GM18511 (cell line): Measurements from ENCODE around the gene PRKCI.
A peak's percentile ranks its signal among the peaks of the same experiment; 100 is the strongest.
"Not testable (repeated sequence)": the region's sequence is repeated elsewhere in the genome, so short reads cannot be mapped to it uniquely, and the experiment has no call there.

Source experiments
- ATAC-seq: cut with Tn5 transposase; IDR thresholded peaks from one replicate; pipeline ENCODE4 v1.9.1; 2021; ENCODE audit warnings: mild to moderate bottlenecking, moderate library complexity; ENCODE audit not compliant: unreplicated experiment

Gene PRKCI

GRCh38 chr3:170337420-170337819, 115.2 kb downstream of the PRKCI start:
- no peak for ATAC-seq

GRCh38 chr3:170338690-170339340, 116.6 kb downstream of the PRKCI start:
- ATAC-seq = no peak

GRCh38 chr3:170342273-170342672, 120.0 kb downstream of the PRKCI start:
- ATAC-seq = not testable (repeated sequence)

DNA sequence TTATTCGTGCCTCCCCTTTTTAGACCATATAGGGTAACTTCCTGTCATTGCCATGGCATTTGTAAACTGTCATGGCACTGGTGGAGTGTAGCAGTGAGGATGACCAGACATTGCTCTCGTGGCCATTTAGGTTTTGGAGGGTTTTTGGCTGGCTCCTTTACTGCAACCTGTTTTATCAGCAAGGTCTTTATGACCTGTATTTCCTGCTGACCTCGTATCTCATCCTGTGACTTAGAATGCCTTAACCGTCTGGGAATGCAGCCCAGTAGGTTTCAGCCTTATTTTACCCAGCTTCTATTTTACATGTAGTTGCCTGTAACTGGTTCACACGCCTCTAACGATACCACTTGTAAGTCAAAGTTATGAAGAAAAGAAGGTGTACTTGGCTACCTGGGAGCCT, 121.6 kb downstream of the PRKCI start:
- not testable (repeated sequence) for ATAC-seq

DNA sequence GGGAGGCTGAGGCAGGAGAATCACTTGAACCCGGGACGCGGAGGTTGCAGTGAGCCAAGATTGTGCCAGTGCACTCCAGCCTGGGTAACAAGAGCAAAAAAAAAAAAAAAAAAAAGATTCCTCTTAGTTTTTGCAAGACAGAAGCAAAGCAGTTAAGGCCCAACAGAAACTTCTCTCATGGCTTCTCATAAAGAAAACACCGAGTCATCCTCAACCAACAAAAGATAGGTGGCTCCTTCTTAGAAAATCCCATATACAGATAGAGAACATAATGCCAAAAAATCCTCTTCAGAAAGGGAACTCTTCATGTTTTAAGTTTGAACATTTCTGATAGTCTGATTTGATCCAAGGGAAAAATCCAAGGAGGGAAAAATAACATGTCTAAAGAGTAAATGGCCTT, 122.7 kb downstream of the PRKCI start:
- ATAC-seq = no peak

DNA sequence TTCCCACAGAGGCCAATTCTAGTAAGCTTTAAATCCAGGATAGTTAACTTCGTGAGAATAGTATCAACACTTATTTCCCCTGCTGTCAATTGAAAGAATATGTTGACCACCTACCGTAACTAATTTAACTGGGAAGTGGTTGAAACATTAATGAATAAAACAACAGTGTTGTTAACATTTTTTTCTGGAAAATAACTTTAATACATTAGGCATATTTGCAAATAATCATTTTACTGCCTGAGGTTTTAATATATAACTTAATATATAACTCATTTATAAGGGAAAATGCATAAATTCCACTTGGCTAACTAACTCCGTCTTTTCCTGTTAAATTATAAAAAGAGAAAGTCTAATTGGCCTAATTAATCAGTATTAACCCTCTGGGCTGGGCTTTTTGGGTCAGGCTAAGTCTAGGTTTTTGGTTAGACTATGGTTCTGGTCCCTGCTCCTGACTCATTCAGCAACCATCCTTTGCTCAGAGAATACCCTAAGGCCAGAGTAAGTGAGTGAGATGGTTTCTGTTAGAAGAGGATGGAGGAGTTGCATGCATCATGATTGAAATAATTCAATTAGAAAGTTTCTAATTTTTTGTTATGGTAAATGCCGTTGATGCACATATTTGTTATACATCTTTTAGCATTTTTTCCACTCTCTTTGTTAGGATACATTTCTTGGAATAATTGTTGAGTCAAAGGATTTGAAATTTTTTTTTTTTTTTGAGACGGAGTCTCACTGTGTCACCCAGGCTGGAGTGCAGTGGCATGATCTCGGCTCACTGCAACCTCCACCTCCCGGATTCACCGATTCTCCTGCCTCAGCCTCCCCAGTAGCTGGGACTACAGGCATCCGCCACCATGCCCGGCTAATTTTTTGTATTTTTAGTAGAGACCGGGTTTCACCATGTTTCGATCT, 124.5 kb downstream of the PRKCI start:
- ATAC-seq = peak; percentile 49

- ATAC-seq = peak; percentile 58
Measured at GRCh38 chr3:170350515-170351413, 128.5 kb downstream of the PRKCI start.

DNA sequence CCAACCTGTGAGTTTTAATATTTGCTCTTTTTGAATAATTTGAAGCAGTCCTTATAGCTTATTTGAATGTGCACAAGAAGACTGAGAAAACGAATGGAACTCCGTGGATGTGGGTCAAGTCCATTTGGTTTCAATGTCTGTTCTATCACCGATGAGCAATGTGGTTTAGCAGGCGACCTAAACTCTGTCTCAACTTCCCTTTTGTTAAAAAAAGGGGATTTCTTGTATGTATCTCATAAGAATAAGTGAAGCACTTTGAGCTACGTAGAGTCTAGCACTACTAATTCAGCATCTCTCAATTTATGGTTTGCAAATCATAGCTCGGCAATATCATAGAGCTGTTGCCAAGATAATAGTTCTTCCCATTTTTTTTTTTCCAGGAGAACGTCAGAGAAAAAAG, 130.7 kb downstream of the PRKCI start:
- ATAC-seq = peak; percentile 16

DNA sequence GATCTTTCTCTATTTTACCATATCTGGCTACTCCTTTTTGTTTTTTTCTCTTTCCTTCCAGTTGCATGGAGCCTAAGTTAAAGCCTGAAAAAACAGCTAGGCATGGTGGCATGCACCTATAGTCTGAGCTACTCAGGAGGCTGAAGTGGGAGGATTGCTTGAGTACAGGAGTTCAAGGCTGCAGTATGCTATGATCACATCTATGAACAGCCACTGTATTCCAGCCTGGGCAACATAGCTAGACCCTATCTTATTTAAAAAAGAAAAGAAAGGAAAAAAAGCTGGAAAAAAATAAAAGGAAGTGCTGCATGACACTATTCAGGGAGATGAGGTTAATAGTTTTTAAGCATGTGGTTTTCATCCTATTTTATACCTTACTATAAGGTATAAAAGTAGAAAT, 131.3 kb downstream of the PRKCI start:
- no peak for ATAC-seq

- ATAC-seq = no peak
Measured at GRCh38 chr3:170354760-170355159, 132.5 kb downstream of the PRKCI start.
